ENCODE measurements around the gene PPP1R15A.
"Not testable (repeated sequence)": the region's sequence is repeated elsewhere in the genome, so short reads cannot be mapped to it uniquely, and the experiment has no call there.

The PPP1R15A gene

GRCh38 chr19:48858984-48859710 lies 13.1 kb upstream of the PPP1R15A start:
- in situ Hi-C loops (cut with MboI; ENCODE audit: low sequenced_read_pairs) = no loop called here

- in situ Hi-C loops (cut with MboI; ENCODE audit: low sequenced_read_pairs) = no loop called here
These were observed 12.3 kb upstream of the PPP1R15A start for GRCh38 chr19:48859711-48860572.

GRCh38 chr19:48861313-48861712 lies 10.9 kb upstream of the PPP1R15A start:
- in situ Hi-C loops (cut with MboI; ENCODE audit: low sequenced_read_pairs) = no loop called here

GRCh38 chr19:48862827-48863226 lies 9.4 kb upstream of the PPP1R15A start:
- in situ Hi-C loops (cut with MboI; ENCODE audit: low sequenced_read_pairs) = no loop called here

GRCh38 chr19:48866692-48867091 lies 5.5 kb upstream of the PPP1R15A start:
- in situ Hi-C loops (cut with MboI; ENCODE audit: low sequenced_read_pairs) = no loop called here

GRCh38 chr19:48867123-48867745 lies 5.0 kb upstream of the PPP1R15A start:
- in situ Hi-C loops (cut with MboI; ENCODE audit: low sequenced_read_pairs) = no loop called here

GRCh38 chr19:48867746-48868113 lies 4.5 kb upstream of the PPP1R15A start:
- in situ Hi-C loops (cut with MboI; ENCODE audit: low sequenced_read_pairs) = no loop called here

GRCh38 chr19:48868114-48868886 lies 3.9 kb upstream of the PPP1R15A start, which contains the start of gene PLEKHA4:
Gene PLEKHA4, minus strand, starts transcription at chr19:48868617. Its CDS starts 997 bp downstream, at chr19:48867620.
- in situ Hi-C loops (cut with MboI; ENCODE audit: low sequenced_read_pairs) = no loop called here

GRCh38 chr19:48870048-48870447 lies 2.2 kb upstream of the PPP1R15A start:
- in situ Hi-C loops (cut with MboI; ENCODE audit: low sequenced_read_pairs) = no loop called here

GRCh38 chr19:48871471-48872181 lies 595 bp upstream of the PPP1R15A start:
- in situ Hi-C loops (cut with MboI; ENCODE audit: low sequenced_read_pairs) = not testable (repeated sequence)

- in situ Hi-C loops (cut with MboI; ENCODE audit: low sequenced_read_pairs) = no loop called here
These were observed 759 bp downstream of the PPP1R15A start for GRCh38 chr19:48872884-48873475.

GRCh38 chr19:48873476-48874302 lies 1.5 kb downstream of the PPP1R15A start:
- in situ Hi-C loops (cut with MboI; ENCODE audit: low sequenced_read_pairs) = no loop called here

GRCh38 chr19:48874303-48875135 lies 2.3 kb downstream of the PPP1R15A start:
- in situ Hi-C loops (cut with MboI; ENCODE audit: low sequenced_read_pairs) = no loop called here

- in situ Hi-C loops (cut with MboI; ENCODE audit: low sequenced_read_pairs) = not testable (repeated sequence)
These were observed 4.1 kb downstream of the PPP1R15A start for GRCh38 chr19:48876043-48876981.

- in situ Hi-C loops (cut with MboI; ENCODE audit: low sequenced_read_pairs) = no loop called here
These were observed 5.6 kb downstream of the PPP1R15A start for GRCh38 chr19:48877855-48878195.

- in situ Hi-C loops (cut with MboI; ENCODE audit: low sequenced_read_pairs) = no loop called here
These were observed 6.2 kb downstream of the PPP1R15A start for GRCh38 chr19:48878196-48879024.
